ENCODE data around the gene ZNF345.

Gene ZNF345

GRCh38 chr19:36850559-36851442, at the start of gene ZNF345:
TSS of gene ZNF345 (plus strand) at chr19:36850876. CDS start at chr19:36876831, 25,955 bp downstream.
- DNase-seq (ENCODE audit: low read depth in 3 of 3), result peak; percentile 57 to 75 (median 73)

GRCh38 chr19:36805364-36805763, 45.3 kb upstream of the ZNF345 start:
- no peak for DNase-seq (ENCODE audit: low read depth in 3 of 3)

- DNase-seq (ENCODE audit: low read depth in 3 of 3), result no peak
Observed at GRCh38 chr19:36807029-36807428, 43.6 kb upstream of the ZNF345 start.

- DNase-seq (ENCODE audit: low read depth in 3 of 3), result no peak
Observed at GRCh38 chr19:36819130-36819630, 31.5 kb upstream of the ZNF345 start.

- no peak for DNase-seq (ENCODE audit: low read depth in 3 of 3)
Observed at GRCh38 chr19:36821758-36822157, 28.9 kb upstream of the ZNF345 start.

GRCh38 chr19:36833430-36833829, 17.2 kb upstream of the ZNF345 start:
- DNase-seq (ENCODE audit: low read depth in 3 of 3), result no peak

GRCh38 chr19:36837176-36837905, 13.3 kb upstream of the ZNF345 start:
- no peak for DNase-seq (ENCODE audit: low read depth in 3 of 3)

GRCh38 chr19:36837906-36838783, 12.5 kb upstream of the ZNF345 start, which contains the start of gene ZNF790:
TSS of gene ZNF790 (minus strand) at chr19:36838387. CDS start at chr19:36825619, 12,768 bp downstream.
- DNase-seq (ENCODE audit: low read depth in 3 of 3), result peak; percentile 67 to 70 (median 67)

GRCh38 chr19:36838784-36839324, 11.8 kb upstream of the ZNF345 start:
- DNase-seq (ENCODE audit: low read depth in 3 of 3), result no peak

GRCh38 chr19:36847968-36848367, 2.7 kb upstream of the ZNF345 start:
- DNase-seq (ENCODE audit: low read depth in 3 of 3), result no peak

- peak; percentile 72 to 83 (median 77) for DNase-seq (ENCODE audit: low read depth in 3 of 3)
Observed at GRCh38 chr19:36849701-36850558, 746 bp upstream of the ZNF345 start.

GRCh38 chr19:36851898-36852297, 1.2 kb downstream of the ZNF345 start:
- DNase-seq (ENCODE audit: low read depth in 3 of 3), result no peak

GRCh38 chr19:36876993-36877938, 26.6 kb downstream of the ZNF345 start:
- no peak for DNase-seq (ENCODE audit: low read depth in 3 of 3)

- no peak for DNase-seq (ENCODE audit: low read depth in 3 of 3)
Observed at GRCh38 chr19:36891768-36892357, 41.2 kb downstream of the ZNF345 start.

- no peak for DNase-seq (ENCODE audit: low read depth in 3 of 3)
Observed at GRCh38 chr19:36894849-36895383, 44.2 kb downstream of the ZNF345 start.

- DNase-seq (ENCODE audit: low read depth in 3 of 3), result no peak
Observed at GRCh38 chr19:36898422-36898821, 47.7 kb downstream of the ZNF345 start.

GRCh38 chr19:36915992-36916830, 65.5 kb downstream of the ZNF345 start, which contains the start of the genes ZNF568 and ZNF829:
TSS of gene ZNF568 (plus strand) at chr19:36916332. CDS start at chr19:36922771, 6,439 bp downstream.
TSS of gene ZNF829 (minus strand) at chr19:36916291. CDS start at chr19:36915167, 1,124 bp downstream.
- peak; percentile 72 to 85 (median 77) for DNase-seq (ENCODE audit: low read depth in 3 of 3)
